ENCODE data around the gene CACNG6.

GRCh38 chr19:53982611-53983010, 8.8 kb upstream of the CACNG6 start:
- no peak for TF ChIP-seq ZBTB1 (CRISPR knock-in tag; IDR thresholded peaks at IDR 0.05; ENCODE audit: borderline replicate concordance)
- TF ChIP-seq, protein P1, sequence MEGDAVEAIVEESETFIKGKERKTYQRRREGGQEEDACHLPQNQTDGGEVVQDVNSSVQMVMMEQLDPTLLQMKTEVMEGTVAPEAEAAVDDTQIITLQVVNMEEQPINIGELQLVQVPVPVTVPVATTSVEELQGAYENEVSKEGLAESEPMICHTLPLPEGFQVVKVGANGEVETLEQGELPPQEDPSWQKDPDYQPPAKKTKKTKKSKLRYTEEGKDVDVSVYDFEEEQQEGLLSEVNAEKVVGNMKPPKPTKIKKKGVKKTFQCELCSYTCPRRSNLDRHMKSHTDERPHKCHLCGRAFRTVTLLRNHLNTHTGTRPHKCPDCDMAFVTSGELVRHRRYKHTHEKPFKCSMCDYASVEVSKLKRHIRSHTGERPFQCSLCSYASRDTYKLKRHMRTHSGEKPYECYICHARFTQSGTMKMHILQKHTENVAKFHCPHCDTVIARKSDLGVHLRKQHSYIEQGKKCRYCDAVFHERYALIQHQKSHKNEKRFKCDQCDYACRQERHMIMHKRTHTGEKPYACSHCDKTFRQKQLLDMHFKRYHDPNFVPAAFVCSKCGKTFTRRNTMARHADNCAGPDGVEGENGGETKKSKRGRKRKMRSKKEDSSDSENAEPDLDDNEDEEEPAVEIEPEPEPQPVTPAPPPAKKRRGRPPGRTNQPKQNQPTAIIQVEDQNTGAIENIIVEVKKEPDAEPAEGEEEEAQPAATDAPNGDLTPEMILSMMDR (CRISPR knock-in tag; IDR thresholded peaks at IDR 0.05): no peak
- TF ChIP-seq RAD21 (CRISPR knock-in tag; IDR thresholded peaks at IDR 0.05): no peak
- TF ChIP-seq MAFK (conservative IDR thresholded peaks at IDR 0.05 in 1 of 2, IDR thresholded peaks at IDR 0.05 in 1 of 2; ENCODE audit: low read length in 2 of 2): no peak
- TF ChIP-seq SETDB1 (CRISPR knock-in tag; IDR thresholded peaks at IDR 0.05; ENCODE audit: borderline replicate concordance): no peak
- no peak for TF ChIP-seq GABPA (IDR thresholded peaks at IDR 0.05; ENCODE audit: low read depth, low read length)
- no peak for TF ChIP-seq GABPA (CRISPR knock-in tag; IDR thresholded peaks at IDR 0.05; ENCODE audit: low read depth)
- TF ChIP-seq IKZF5 (CRISPR knock-in tag; IDR thresholded peaks at IDR 0.05): no peak
- TF ChIP-seq ZNF572 (CRISPR knock-in tag; IDR thresholded peaks at IDR 0.05): no peak
- TF ChIP-seq BCL3 (CRISPR knock-in tag; IDR thresholded peaks at IDR 0.05): no peak

Data from HepG2 (cell line).